GM23338 (cell line): ENCODE data around the gene VLDLR. TPM values are rescaled to one million over a fixed set of nuclear protein-coding genes. Genes with fewer than 3 reads are reported as not detected.

Source experiments
- ATAC-seq: fragments of 200-7000 bp; cut with Tn5 transposase; 3 replicates; pipeline ENCODE4 v1.9.1; 2020
- DNase-seq: peaks from one replicate; pipeline ENCODE4 v3.0.0-alpha.2; 2015; ENCODE audit warnings: low spot score
- H2AFZ ChIP-seq: fragments of 200-600 bp; sonication (generic); 2 replicates; pipeline ENCODE4 v1.8.0; 2016; ENCODE audit warnings: antibody characterized with exemption, mild to moderate bottlenecking, moderate library complexity
- H3F3A ChIP-seq: fragments of 200-600 bp; sonication (generic); replicated peaks from 2 replicates; pipeline ENCODE4 v1.8.0; 2017; ENCODE audit warnings: antibody characterized with exemption, mixed run types, low read depth
- H3K27ac ChIP-seq: fragments of 200-600 bp; sonication (generic); 2 replicates; pipeline ENCODE4 v1.6.1; 2016; ENCODE audit warnings: low read depth
- H3K27me3 ChIP-seq: fragments of 200-600 bp; sonication (generic); 2 replicates; pipeline ENCODE4 v1.8.0; 2016; ENCODE audit warnings: mild to moderate bottlenecking, mixed run types, moderate library complexity; ENCODE audit not compliant: insufficient read depth
- H3K36me3 ChIP-seq: fragments of 200-600 bp; sonication (generic); 2 replicates; pipeline ENCODE4 v1.8.0; 2016; ENCODE audit warnings: mild to moderate bottlenecking; ENCODE audit not compliant: insufficient read depth
- H3K4me1 ChIP-seq: fragments of 200-600 bp; sonication (generic); 2 replicates; pipeline ENCODE4 v1.8.0; 2016; ENCODE audit warnings: mild to moderate bottlenecking, moderate library complexity; ENCODE audit not compliant: insufficient read depth
- H3K4me2 ChIP-seq: fragments of 200-600 bp; sonication (generic); 2 replicates; pipeline ENCODE4 v1.7.1; 2017; ENCODE audit warnings: mixed run types
- H3K4me3 ChIP-seq: fragments of 200-600 bp; sonication (generic); 2 replicates; pipeline ENCODE4 v1.6.1; 2016; ENCODE audit warnings: mixed run types
- H3K79me2 ChIP-seq: fragments of 200-600 bp; sonication (generic); replicated peaks from 2 replicates; pipeline ENCODE4 v1.8.0; 2017; ENCODE audit warnings: mild to moderate bottlenecking; ENCODE audit not compliant: insufficient read depth
- H3K9me2 ChIP-seq: fragments of 200-600 bp; sonication (generic); 2 replicates; pipeline ENCODE4 v1.8.0; 2017; ENCODE audit not compliant: insufficient read depth
- H4K20me1 ChIP-seq: fragments of 200-600 bp; sonication (generic); replicated peaks from 2 replicates; pipeline ENCODE4 v1.8.0; 2017; ENCODE audit warnings: mild to moderate bottlenecking; ENCODE audit not compliant: insufficient read depth
- H3K27ac Mint-ChIP-seq: 2 replicates; pipeline ENCODE4 v1.8.0; 2020; ENCODE audit warnings: inconsistent platforms, mild to moderate bottlenecking, moderate library complexity, mixed read lengths
- H3K27me3 Mint-ChIP-seq: 3 replicates; pipeline ENCODE4 v1.8.0; 2022; ENCODE audit warnings: low read depth, mild to moderate bottlenecking, moderate library complexity, mixed read lengths, inconsistent platforms; ENCODE audit not compliant: insufficient read depth, poor library complexity
- H3K36me3 Mint-ChIP-seq: 3 replicates; pipeline ENCODE4 v1.8.0; 2021; ENCODE audit warnings: low read depth, mild to moderate bottlenecking, inconsistent platforms, moderate library complexity, mixed read lengths
- H3K4me1 Mint-ChIP-seq: 3 replicates; pipeline ENCODE4 v1.8.0; 2020; ENCODE audit warnings: mild to moderate bottlenecking, inconsistent platforms, mixed read lengths
- H3K4me3 Mint-ChIP-seq: 3 replicates; pipeline ENCODE4 v1.8.0; 2021; ENCODE audit warnings: moderate library complexity, mild to moderate bottlenecking, inconsistent platforms, mixed read lengths
- H3K9me3 Mint-ChIP-seq: 3 replicates; pipeline ENCODE4 v1.8.0; 2020; ENCODE audit warnings: moderate library complexity, mild to moderate bottlenecking, inconsistent platforms, mixed read lengths
- CREB1 ChIP-seq: fragments of 250-450 bp; sonication (Bioruptor Pico); IDR thresholded peaks from 2 replicates; pipeline ENCODE4 v1.5.0; 2020; ENCODE audit warnings: low read depth, mild to moderate bottlenecking, moderate library complexity
- CTCF ChIP-seq, 2 experiments: fragments of 200-600 bp in 1 of 2; sonication (generic) in 1 of 2; conservative IDR thresholded peaks; 2 replicates each; pipeline versions ENCODE4 v1.5.1 to v1.6.1; 2016 to 2017; ENCODE audit warnings: antibody characterized with exemption in 2 of 2, low read depth in 2 of 2, mild to moderate bottlenecking in 2 of 2, moderate library complexity in 1 of 2
- ETS1 ChIP-seq: IDR thresholded peaks from 2 replicates; pipeline ENCODE4 v1.6.1; 2016; ENCODE audit warnings: antibody characterized with exemption
- EZH2 ChIP-seq: fragments of 200-600 bp; sonication (generic); IDR thresholded peaks from one replicate; pipeline ENCODE4 v1.8.0; 2017; ENCODE audit warnings: antibody characterized with exemption, mild to moderate bottlenecking, low read depth; ENCODE audit not compliant: unreplicated experiment
- EZH2phosphoT487 ChIP-seq: fragments of 200-600 bp; sonication (generic); IDR thresholded peaks from one replicate; pipeline ENCODE4 v1.8.1; 2018; ENCODE audit warnings: antibody characterized with exemption; ENCODE audit not compliant: unreplicated experiment
- JUNB ChIP-seq: IDR thresholded peaks from one replicate; pipeline ENCODE4 v1.6.1; 2016; ENCODE audit warnings: antibody characterized with exemption; ENCODE audit not compliant: unreplicated experiment
- NANOG ChIP-seq: IDR thresholded peaks from 2 replicates; pipeline ENCODE4 v1.6.1; 2016; ENCODE audit warnings: antibody characterized with exemption, borderline replicate concordance
- POLR2AphosphoS5 ChIP-seq: IDR thresholded peaks from 2 replicates; pipeline ENCODE4 v1.6.1; 2016; ENCODE audit warnings: antibody characterized with exemption, low read depth
- REST ChIP-seq: IDR thresholded peaks from one replicate; pipeline ENCODE4 v1.6.1; 2018; ENCODE audit warnings: antibody characterized with exemption; ENCODE audit not compliant: unreplicated experiment
- STAT1 ChIP-seq: IDR thresholded peaks from one replicate; pipeline ENCODE4 v1.6.1; 2016; ENCODE audit warnings: antibody characterized with exemption; ENCODE audit not compliant: unreplicated experiment
- ZNF114 ChIP-seq: fragments of 250-450 bp; sonication (Bioruptor Pico); IDR thresholded peaks from 2 replicates; pipeline ENCODE4 v1.5.0; 2020; ENCODE audit warnings: mild to moderate bottlenecking, moderate library complexity
- ZNF331 ChIP-seq: fragments of 250-450 bp; sonication (Bioruptor Pico); IDR thresholded peaks from 2 replicates; pipeline ENCODE4 v1.5.0; 2020; ENCODE audit warnings: low read depth, mild to moderate bottlenecking, moderate library complexity
- polyA plus RNA-seq: library from polyadenylated mRNA; unstranded; fragments of >200 nt; fragmentation: Nextera tagmentation; extraction: Ambion mirVana; gene quantifications from 2 replicates; pipeline ENCODE4 v1.2.1, GENCODE V29; 2016
- total RNA-seq: library from RNA; depleted of rRNA; stranded (reverse); fragments of >200 nt; shearing (Covaris generic); gene quantifications from 2 replicates; pipeline ENCODE4 v1.2.3, GENCODE V29; 2014
- TF ChIP-seq, protein P1 (sequence below): fragments of 250-450 bp; sonication (Bioruptor Pico); IDR thresholded peaks from 2 replicates; pipeline ENCODE4 v1.5.0; 2020; ENCODE audit warnings: mild to moderate bottlenecking, moderate library complexity

The VLDLR gene
- total and polyA plus RNA-seq, 2 experiments from 2014 or later, result 14.9 to 49.8 TPM

DNA sequence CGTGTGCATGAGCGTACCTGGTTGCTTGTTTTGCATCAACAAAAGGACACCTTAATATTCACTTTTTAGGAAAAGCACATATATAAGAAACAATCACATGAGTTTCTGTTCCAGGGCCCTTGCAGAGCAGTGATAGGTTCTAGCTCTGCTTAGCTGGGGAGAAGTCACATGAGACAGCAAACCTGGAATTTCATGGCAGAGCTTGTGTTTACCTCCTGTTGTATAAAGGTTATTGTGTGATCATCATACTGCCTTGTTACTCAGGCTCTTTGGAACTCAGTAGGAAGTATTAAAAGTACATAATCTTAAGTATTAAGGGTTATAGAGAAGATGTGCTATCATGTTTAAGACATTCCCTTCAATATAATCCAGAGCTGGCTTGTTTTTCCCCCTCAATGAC, 18.0 kb upstream of the VLDLR start:
- H3K9me2 ChIP-seq, result peaks cover 13% of the 10 kb centered on the region; the same call in 1 of the 2 replicates
- H3K4me1 Mint-ChIP-seq, result no peaks in the 10 kb centered on the region; the same call in 2 of the 3 replicates
- H2AFZ ChIP-seq, result no peak overlapping the region
- H4K20me1 ChIP-seq, result no peaks in the 10 kb centered on the region
- no peaks in the 10 kb centered on the region for H3K4me1 ChIP-seq
- H3K27me3 ChIP-seq, result no peaks in the 10 kb centered on the region
- no peaks in the 10 kb centered on the region for H3K9me3 Mint-ChIP-seq
- peaks cover 13% of the 10 kb centered on the region for H3K36me3 Mint-ChIP-seq
- no peak overlapping the region for H3K4me2 ChIP-seq
- no peak overlapping the region for H3K27ac ChIP-seq
- no peak overlapping the region for H3K4me3 Mint-ChIP-seq
- no peak for DNase-seq
- TF ChIP-seq POLR2AphosphoS5, result no peak
- no peak for TF ChIP-seq CREB1 (CRISPR knock-in tag)
- no peak for TF ChIP-seq EZH2phosphoT487
- no peak for TF ChIP-seq ETS1
- TF ChIP-seq JUNB, result no peak
- no peak for TF ChIP-seq CTCF (conservative IDR thresholded peaks at IDR 0.05; ENCODE audit: low read depth in 2 of 2)
- TF ChIP-seq STAT1, result no peak
- TF ChIP-seq, protein P1, sequence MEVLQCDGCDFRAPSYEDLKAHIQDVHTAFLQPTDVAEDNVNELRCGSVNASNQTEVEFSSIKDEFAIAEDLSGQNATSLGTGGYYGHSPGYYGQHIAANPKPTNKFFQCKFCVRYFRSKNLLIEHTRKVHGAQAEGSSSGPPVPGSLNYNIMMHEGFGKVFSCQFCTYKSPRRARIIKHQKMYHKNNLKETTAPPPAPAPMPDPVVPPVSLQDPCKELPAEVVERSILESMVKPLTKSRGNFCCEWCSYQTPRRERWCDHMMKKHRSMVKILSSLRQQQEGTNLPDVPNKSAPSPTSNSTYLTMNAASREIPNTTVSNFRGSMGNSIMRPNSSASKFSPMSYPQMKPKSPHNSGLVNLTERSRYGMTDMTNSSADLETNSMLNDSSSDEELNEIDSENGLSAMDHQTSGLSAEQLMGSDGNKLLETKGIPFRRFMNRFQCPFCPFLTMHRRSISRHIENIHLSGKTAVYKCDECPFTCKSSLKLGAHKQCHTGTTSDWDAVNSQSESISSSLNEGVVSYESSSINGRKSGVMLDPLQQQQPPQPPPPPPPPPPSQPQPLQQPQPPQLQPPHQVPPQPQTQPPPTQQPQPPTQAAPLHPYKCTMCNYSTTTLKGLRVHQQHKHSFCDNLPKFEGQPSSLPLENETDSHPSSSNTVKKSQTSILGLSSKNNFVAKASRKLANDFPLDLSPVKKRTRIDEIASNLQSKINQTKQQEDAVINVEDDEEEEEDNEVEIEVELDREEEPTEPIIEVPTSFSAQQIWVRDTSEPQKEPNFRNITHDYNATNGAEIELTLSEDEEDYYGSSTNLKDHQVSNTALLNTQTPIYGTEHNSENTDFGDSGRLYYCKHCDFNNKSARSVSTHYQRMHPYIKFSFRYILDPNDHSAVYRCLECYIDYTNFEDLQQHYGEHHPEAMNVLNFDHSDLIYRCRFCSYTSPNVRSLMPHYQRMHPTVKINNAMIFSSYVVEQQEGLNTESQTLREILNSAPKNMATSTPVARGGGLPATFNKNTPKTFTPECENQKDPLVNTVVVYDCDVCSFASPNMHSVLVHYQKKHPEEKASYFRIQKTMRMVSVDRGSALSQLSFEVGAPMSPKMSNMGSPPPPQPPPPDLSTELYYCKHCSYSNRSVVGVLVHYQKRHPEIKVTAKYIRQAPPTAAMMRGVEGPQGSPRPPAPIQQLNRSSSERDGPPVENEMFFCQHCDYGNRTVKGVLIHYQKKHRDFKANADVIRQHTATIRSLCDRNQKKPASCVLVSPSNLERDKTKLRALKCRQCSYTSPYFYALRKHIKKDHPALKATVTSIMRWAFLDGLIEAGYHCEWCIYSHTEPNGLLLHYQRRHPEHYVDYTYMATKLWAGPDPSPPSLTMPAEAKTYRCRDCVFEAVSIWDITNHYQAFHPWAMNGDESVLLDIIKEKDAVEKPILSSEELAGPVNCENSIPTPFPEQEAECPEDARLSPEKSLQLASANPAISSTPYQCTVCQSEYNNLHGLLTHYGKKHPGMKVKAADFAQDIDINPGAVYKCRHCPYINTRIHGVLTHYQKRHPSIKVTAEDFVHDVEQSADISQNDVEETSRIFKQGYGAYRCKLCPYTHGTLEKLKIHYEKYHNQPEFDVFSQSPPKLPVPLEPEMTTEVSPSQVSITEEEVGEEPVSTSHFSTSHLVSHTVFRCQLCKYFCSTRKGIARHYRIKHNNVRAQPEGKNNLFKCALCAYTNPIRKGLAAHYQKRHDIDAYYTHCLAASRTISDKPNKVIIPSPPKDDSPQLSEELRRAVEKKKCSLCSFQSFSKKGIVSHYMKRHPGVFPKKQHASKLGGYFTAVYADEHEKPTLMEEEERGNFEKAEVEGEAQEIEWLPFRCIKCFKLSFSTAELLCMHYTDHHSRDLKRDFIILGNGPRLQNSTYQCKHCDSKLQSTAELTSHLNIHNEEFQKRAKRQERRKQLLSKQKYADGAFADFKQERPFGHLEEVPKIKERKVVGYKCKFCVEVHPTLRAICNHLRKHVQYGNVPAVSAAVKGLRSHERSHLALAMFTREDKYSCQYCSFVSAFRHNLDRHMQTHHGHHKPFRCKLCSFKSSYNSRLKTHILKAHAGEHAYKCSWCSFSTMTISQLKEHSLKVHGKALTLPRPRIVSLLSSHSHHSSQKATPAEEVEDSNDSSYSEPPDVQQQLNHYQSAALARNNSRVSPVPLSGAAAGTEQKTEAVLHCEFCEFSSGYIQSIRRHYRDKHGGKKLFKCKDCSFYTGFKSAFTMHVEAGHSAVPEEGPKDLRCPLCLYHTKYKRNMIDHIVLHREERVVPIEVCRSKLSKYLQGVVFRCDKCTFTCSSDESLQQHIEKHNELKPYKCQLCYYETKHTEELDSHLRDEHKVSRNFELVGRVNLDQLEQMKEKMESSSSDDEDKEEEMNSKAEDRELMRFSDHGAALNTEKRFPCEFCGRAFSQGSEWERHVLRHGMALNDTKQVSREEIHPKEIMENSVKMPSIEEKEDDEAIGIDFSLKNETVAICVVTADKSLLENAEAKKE (CRISPR knock-in tag), result no peak
- TF ChIP-seq NANOG, result no peak
- no peak for TF ChIP-seq EZH2
- TF ChIP-seq ZNF114, result no peak
- no peak for TF ChIP-seq REST
- no peak for TF ChIP-seq ZNF331
- no peaks in the 10 kb centered on the region for H3F3A ChIP-seq
- no peak for ATAC-seq
- H3K27me3 Mint-ChIP-seq, result no peaks in the 10 kb centered on the region
- H3K79me2 ChIP-seq, result peaks cover 5% of the 10 kb centered on the region; the same call in 1 of the 2 replicates
- H3K4me3 ChIP-seq, result no peak overlapping the region
- no peak overlapping the region for H3K27ac Mint-ChIP-seq
- H3K36me3 ChIP-seq, result no peaks in the 10 kb centered on the region
